EL (cell line): ENCODE results near the gene CHN1.

Source experiments
- DNase-seq: peaks from one replicate; pipeline ENCODE4 v3.0.0-alpha.2; 2016

CHN1 gene, protein sequence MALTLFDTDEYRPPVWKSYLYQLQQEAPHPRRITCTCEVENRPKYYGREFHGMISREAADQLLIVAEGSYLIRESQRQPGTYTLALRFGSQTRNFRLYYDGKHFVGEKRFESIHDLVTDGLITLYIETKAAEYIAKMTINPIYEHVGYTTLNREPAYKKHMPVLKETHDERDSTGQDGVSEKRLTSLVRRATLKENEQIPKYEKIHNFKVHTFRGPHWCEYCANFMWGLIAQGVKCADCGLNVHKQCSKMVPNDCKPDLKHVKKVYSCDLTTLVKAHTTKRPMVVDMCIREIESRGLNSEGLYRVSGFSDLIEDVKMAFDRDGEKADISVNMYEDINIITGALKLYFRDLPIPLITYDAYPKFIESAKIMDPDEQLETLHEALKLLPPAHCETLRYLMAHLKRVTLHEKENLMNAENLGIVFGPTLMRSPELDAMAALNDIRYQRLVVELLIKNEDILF

GRCh38 chr2:175004980-175005732 lies at the start of gene CHN1:
Gene CHN1, minus strand, starts transcription at chr2:175005381. Its CDS starts 469 bp downstream, at chr2:175004912.
- peak; percentile 85 for DNase-seq

- DNase-seq = no peak
Measured at GRCh38 chr2:175054340-175054739, 49.2 kb upstream of the CHN1 start.

GRCh38 chr2:175049661-175050060 lies 44.5 kb upstream of the CHN1 start:
- DNase-seq = no peak

GRCh38 chr2:175048275-175048674 lies 43.1 kb upstream of the CHN1 start:
- no peak for DNase-seq

GRCh38 chr2:175039490-175039889 lies 34.3 kb upstream of the CHN1 start:
- no peak for DNase-seq

DNA sequence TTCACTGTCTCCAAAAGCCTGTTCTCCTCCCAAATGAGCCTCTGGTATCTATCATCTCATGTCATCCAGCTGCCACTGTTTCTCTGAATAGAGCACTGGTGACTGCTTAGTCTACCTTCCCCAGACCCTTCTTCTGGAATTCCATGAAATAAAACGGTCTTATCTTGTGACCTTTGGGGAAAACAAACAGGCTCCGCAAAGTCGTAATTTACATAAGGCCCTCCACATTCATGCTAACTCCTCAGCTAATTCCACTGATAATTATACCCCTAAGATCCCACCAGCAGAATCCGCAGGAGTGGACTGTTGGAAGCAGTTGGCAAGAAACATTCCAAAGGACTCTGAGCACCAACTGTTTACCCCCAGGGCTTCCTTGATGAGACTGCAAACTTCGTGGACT lies 33.9 kb upstream of the CHN1 start:
- DNase-seq = no peak

- no peak for DNase-seq
Measured at GRCh38 chr2:175037941-175038340, 32.8 kb upstream of the CHN1 start.

DNA sequence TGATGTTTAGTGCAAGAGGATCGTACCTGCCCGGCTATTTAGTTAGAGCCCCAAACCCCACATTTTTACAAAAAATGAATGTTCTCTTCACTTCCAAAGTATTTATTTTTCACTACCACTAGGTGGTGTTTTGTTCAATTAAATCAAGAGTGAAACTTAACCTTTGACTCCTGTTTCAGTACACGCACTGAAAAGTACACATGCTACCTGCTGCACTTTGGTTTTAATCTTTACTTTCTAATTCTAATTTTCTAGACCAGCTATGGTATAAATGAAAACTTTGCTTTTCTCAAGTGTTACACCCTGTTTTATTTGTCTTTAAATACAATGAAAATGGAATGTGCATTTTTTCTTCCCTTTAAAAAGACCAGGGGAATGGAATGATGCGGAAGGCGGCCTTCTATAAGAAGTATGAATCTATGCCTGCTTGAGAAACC lies 31.4 kb upstream of the CHN1 start:
- peak; percentile 21 for DNase-seq

DNA sequence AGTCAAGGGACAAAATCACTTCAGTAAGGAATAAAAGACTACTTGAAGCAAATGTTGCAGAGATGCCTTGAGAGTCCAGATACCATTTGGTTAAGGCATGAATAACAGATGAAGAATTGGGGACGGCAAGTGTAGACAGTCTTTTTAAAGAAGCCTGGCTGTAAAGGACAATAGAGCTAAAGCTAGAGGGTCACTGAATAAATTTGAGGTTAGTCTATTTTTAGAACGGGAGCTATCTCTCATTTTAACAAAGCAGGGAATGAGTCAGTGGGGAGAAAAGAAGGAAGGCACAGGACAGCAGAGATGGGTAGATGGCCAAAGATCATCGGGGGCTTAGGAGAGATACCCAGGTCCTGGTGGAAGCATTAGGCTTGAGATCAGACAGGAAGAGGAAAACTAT lies 30.6 kb upstream of the CHN1 start:
- DNase-seq = no peak

- no peak for DNase-seq
Measured at GRCh38 chr2:175034716-175035115, 29.5 kb upstream of the CHN1 start.

DNA sequence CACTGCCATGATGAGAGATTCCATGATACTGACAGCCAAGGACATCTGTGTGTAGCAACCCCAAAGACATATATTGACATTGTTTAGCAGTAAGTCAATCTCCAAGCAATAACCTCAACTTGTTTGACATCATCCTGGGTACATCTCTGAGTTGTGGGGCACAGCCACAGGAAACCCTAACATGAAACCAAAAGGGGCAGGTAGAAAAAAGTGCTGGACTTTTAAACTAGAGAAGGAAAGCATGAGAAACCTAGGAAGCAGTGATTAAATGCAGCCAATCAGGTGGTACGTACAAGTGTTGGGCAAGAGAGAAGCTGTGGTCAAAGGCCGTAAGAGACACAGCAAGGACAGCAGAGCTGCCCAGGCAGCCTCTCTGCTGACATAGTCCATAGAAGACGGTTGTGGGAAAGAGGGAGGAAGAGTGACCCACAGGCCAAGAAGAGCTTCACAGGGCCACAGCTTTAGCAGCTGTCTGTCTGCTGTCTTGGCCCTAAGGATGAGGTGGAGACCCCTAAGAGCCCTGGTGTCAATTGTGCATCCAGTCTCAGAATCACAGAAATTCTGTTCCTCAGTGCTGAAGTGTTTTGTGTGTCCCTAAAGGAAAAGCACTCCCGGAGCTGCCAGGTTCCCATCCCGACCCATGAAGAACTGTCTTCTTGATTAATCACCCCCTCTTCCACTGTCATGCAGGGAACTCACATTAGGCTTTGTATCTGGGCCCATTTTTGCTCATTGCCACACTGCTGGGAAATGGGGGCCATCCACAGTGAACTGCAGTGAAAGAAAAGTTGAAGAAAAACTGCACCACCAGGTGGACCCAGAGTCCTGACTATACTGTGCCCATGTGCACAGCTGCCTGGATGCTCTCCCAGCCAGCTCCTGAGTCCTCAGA lies 25.4 kb upstream of the CHN1 start:
- peak; percentile 49 for DNase-seq

GRCh38 chr2:175027755-175028154 lies 22.6 kb upstream of the CHN1 start:
- no peak for DNase-seq

- no peak for DNase-seq
Measured at GRCh38 chr2:175026385-175026784, 21.2 kb upstream of the CHN1 start.

GRCh38 chr2:175025946-175026345 lies 20.8 kb upstream of the CHN1 start:
- DNase-seq = no peak

DNA sequence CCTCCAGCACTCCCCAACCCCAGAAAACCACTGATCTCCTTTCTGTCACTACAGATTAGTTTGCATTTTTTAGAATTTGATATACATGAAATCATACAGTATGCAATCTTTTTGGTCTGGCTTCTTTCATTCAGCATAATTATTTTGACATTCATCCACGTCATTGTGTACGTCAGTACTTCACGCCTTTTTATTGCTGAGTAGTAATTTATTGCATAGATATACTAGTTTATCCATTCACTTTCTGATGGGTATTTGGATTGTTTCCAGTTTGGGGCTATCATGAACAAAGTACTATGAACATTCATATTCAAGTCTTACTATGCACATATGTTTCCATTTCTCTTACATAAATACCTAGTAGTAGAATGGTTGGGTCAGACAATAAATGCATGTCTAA lies 20.1 kb upstream of the CHN1 start:
- no peak for DNase-seq

GRCh38 chr2:175022923-175023322 lies 17.7 kb upstream of the CHN1 start:
- DNase-seq = no peak

GRCh38 chr2:175019566-175020327 lies 14.6 kb upstream of the CHN1 start:
- DNase-seq = no peak

GRCh38 chr2:175017618-175018414 lies 12.6 kb upstream of the CHN1 start:
- no peak for DNase-seq

- DNase-seq = no peak
Measured at GRCh38 chr2:175015340-175015739, 10.2 kb upstream of the CHN1 start.

GRCh38 chr2:175012516-175012915 lies 7.3 kb upstream of the CHN1 start:
- DNase-seq = peak; percentile 25

- DNase-seq = no peak
Measured at GRCh38 chr2:175011505-175011904, 6.3 kb upstream of the CHN1 start.
